Vagina (tissue), 2 donors: Measurements from ENCODE around the gene CYB5R4. TPM values are rescaled to one million over a fixed set of nuclear protein-coding genes. Genes with fewer than 3 reads are reported as not detected.

Experiments used
- DNase-seq, 2 donors: peaks; one replicate each; pipeline ENCODE4 v3.0.0-alpha.2; 2017; ENCODE audit errors: extremely low spot score in 2 of 2
- H3K27ac ChIP-seq: fragments of 200-600 bp; sonication (generic); one replicate; pipeline ENCODE4 v1.5.1; 2019
- H3K27me3 ChIP-seq: fragments of 200-600 bp; sonication (generic); one replicate; pipeline ENCODE4 v1.5.1; 2019
- H3K36me3 ChIP-seq, 2 donors: fragments of 200-600 bp; sonication (generic); one replicate each; pipeline ENCODE4 v1.5.1; 2017 to 2019
- H3K4me1 ChIP-seq: fragments of 200-600 bp; sonication (generic); one replicate; pipeline ENCODE4 v1.5.1; 2019
- H3K4me3 ChIP-seq, 2 donors: fragments of 200-600 bp; sonication (generic); 1 replicate in 1 of 2; 2 replicates in 1 of 2; pipeline ENCODE4 v1.5.1; 2016 to 2019
- H3K9me3 ChIP-seq: fragments of 200-600 bp; sonication (generic); one replicate; pipeline ENCODE4 v1.5.1; 2019
- POLR2A ChIP-seq, 2 donors: fragments of 450-650 bp; IDR thresholded peaks; one replicate each; pipeline ENCODE4 v1.6.1; 2017; ENCODE audit warnings: antibody characterized with exemption in 2 of 2, mild to moderate bottlenecking in 2 of 2, moderate library complexity in 2 of 2
- POLR2AphosphoS5 ChIP-seq, 2 donors: sonication (generic); formaldehyde crosslinking; IDR thresholded peaks; one replicate each; pipeline ENCODE4 v1.9.0; 2017; ENCODE audit warnings: antibody characterized with exemption in 2 of 2, mild to moderate bottlenecking in 2 of 2, low read depth in 1 of 2; ENCODE audit not compliant: insufficient read depth in 1 of 2
- intact Hi-C: fragments of 100-400 bp; cut with DNase I; formaldehyde crosslinking; loops from one replicate; pipeline ENCODE4 v1.15.1; 2023
- total RNA-seq: library from RNA; depleted of rRNA; stranded (reverse); fragments of >200 nt; gene quantifications from one replicate; pipeline ENCODE4 v1.2.3, GENCODE V29; 2016
- TF ChIP-seq, protein P1 (sequence below), 3 experiments: fragments of 450-650 bp in 2 of 3; fragments of 200-600 bp in 1 of 3; sonication (generic) in 1 of 3; IDR thresholded peaks; one replicate each; pipeline ENCODE4 v1.5.1; 2017 to 2019; ENCODE audit warnings: antibody characterized with exemption in 3 of 3, mild to moderate bottlenecking in 2 of 3, moderate library complexity in 2 of 3

Gene CYB5R4
- total RNA-seq, 1 donor from 2014 or later, result 4.9 TPM

DNA sequence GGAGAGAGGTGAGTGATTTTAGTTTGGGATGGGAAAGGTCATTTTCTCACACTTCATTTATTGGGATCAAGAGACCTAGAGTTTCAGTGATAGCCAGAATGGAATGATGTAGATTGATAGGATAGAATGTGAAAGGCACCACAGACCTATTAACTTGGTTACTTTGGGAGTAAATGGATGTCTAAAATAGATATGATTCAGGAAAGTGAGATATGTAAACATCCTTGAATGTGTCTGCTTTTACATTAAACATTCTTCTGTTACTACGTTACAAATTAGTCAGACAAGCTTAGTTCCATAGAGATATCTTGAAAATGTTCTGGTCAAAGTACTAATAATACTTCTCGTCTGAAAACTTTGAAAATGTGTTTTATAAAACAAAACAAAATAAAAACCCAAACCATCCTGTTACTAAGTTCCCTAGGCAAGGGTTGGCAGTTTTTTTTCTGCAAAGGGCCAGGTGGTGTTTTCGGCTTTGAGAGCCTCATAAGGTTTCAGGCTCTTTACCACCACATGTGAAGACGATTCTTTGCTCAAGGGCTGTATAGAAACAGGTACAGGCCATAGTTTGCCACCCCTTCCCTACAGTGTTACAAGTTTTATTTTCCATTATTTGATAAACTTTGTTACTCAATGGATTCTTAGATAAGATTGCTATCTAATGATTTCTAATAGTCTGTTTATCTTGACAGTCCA is 3.4 kb downstream of the CYB5R4 start:
- DNase-seq, result no peak
- Histone ChIP-seq H3K27me3 (no peaks in the 10 kb centered on the region), H3K27ac (no peak overlapping the region), H3K4me1 (peaks cover 24% of the 10 kb centered on the region), H3K9me3 (no peaks in the 10 kb centered on the region), H3K36me3 (peaks cover 0 to 29% of the 10 kb centered on the region in 2 donors), H3K4me3 (no peak overlapping the region)
- TF ChIP-seq, protein P1, sequence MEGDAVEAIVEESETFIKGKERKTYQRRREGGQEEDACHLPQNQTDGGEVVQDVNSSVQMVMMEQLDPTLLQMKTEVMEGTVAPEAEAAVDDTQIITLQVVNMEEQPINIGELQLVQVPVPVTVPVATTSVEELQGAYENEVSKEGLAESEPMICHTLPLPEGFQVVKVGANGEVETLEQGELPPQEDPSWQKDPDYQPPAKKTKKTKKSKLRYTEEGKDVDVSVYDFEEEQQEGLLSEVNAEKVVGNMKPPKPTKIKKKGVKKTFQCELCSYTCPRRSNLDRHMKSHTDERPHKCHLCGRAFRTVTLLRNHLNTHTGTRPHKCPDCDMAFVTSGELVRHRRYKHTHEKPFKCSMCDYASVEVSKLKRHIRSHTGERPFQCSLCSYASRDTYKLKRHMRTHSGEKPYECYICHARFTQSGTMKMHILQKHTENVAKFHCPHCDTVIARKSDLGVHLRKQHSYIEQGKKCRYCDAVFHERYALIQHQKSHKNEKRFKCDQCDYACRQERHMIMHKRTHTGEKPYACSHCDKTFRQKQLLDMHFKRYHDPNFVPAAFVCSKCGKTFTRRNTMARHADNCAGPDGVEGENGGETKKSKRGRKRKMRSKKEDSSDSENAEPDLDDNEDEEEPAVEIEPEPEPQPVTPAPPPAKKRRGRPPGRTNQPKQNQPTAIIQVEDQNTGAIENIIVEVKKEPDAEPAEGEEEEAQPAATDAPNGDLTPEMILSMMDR (IDR thresholded peaks at IDR 0.05), result no peak
- TF ChIP-seq POLR2A (IDR thresholded peaks at IDR 0.05) (no peak), POLR2AphosphoS5 (IDR thresholded peaks at IDR 0.05; ENCODE audit: insufficient read depth in 1 of 2, low read depth in 1 of 2) (no peak)
- intact Hi-C loops, result no loop called here

DNA sequence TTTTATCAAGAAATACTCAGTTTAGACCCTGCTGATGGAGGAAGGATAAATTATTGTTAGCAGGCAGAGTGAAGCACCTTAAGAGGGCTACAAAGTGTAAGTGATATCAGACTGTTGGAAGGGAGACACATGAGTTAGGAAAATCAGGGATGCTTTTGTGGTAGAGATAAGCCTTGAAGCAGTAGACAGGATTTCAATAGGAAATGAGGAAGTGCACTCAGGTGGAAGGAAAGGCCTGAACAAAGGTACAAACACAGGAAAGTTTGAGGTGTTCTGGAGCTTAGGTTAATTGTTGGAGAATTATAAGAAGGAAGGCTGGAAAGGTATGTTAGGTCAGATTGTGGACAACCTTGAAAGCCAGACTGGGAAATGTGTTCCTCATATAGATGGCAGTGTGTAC is 7.6 kb downstream of the CYB5R4 start:
- intact Hi-C loops, result no loop called here
- Histone ChIP-seq H3K4me1 (no peaks in the 10 kb centered on the region), H3K9me3 (no peaks in the 10 kb centered on the region), H3K36me3 (peaks cover 0 to 29% of the 10 kb centered on the region in 2 donors), H3K27ac (no peak overlapping the region), H3K4me3 (no peak overlapping the region), H3K27me3 (no peaks in the 10 kb centered on the region)
- TF ChIP-seq POLR2A (IDR thresholded peaks at IDR 0.05) (no peak), POLR2AphosphoS5 (IDR thresholded peaks at IDR 0.05; ENCODE audit: insufficient read depth in 1 of 2, low read depth in 1 of 2) (no peak)
- TF ChIP-seq, protein P1 (IDR thresholded peaks at IDR 0.05), result no peak
- DNase-seq, result no peak

DNA sequence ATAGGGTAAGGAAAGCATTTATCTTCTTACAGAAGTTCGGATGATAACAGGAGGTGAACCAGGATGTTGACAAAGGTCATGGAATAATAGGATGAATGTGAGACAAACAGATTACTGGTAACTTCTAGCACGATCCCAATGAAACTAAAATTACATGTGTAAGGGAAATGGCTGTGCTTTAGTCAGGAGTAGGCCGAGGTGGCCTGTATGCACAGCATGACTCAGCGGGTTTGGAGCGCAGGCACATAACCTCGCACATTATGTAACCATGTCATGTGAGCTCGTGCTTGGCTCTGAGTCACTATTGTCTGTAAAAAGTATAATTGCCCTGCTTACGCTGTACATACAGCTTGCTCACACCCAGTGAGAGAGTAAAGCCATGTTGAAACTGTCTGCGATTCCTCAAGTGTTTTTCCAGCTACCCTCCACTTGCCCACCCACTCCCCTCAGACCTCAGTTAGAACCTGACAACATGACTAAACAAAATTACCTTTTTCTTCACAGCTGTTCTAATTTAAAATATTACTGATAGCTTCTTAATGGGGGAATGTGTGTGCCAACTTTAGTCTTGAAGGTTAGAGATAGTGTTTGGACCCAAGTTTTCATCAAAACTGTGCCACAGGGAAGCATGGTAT is 8.2 kb downstream of the CYB5R4 start:
- Histone ChIP-seq H3K4me1 (no peaks in the 10 kb centered on the region), H3K9me3 (no peaks in the 10 kb centered on the region), H3K36me3 (peaks cover 0 to 29% of the 10 kb centered on the region in 2 donors), H3K27ac (no peak overlapping the region), H3K27me3 (no peaks in the 10 kb centered on the region), H3K4me3 (no peak overlapping the region)
- no peak for DNase-seq
- intact Hi-C loops, result no loop called here
- no peak for TF ChIP-seq POLR2A (IDR thresholded peaks at IDR 0.05)
- TF ChIP-seq, protein P1 (IDR thresholded peaks at IDR 0.05), result no peak
- TF ChIP-seq POLR2AphosphoS5 (IDR thresholded peaks at IDR 0.05; ENCODE audit: insufficient read depth in 1 of 2, low read depth in 1 of 2), result no peak

DNA sequence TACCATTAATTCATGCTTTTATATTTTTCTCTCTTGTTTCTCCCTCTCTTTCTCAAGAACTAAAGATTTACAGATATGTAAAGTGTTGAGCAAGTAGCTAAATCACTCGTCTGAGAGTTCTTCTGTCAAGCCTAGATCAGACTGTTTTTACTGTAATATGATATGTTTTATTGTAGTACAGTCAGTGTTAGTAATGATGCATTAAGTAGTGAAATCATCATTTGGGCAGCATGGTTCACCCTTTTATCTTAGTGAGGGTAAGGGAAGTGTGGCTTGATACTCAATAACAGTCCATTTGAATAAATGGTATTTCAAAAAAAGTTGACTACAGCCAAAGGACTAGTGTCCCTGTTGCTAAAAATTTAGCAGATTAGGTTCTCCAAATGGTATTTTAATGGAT is 9.2 kb downstream of the CYB5R4 start:
- intact Hi-C loops, result no loop called here
- H3K4me1 ChIP-seq, result no peaks in the 10 kb centered on the region
- DNase-seq, result no peak
- no peaks in the 10 kb centered on the region for H3K9me3 ChIP-seq
- no peak overlapping the region for H3K4me3 ChIP-seq
- no peaks in the 10 kb centered on the region for H3K27me3 ChIP-seq
- no peak overlapping the region for H3K27ac ChIP-seq
- peaks cover 0 to 29% of the 10 kb centered on the region in 2 donors for H3K36me3 ChIP-seq
- TF ChIP-seq POLR2AphosphoS5 (IDR thresholded peaks at IDR 0.05; ENCODE audit: insufficient read depth in 1 of 2, low read depth in 1 of 2) (no peak), POLR2A (IDR thresholded peaks at IDR 0.05) (no peak)
- TF ChIP-seq, protein P1 (IDR thresholded peaks at IDR 0.05), result no peak

DNA sequence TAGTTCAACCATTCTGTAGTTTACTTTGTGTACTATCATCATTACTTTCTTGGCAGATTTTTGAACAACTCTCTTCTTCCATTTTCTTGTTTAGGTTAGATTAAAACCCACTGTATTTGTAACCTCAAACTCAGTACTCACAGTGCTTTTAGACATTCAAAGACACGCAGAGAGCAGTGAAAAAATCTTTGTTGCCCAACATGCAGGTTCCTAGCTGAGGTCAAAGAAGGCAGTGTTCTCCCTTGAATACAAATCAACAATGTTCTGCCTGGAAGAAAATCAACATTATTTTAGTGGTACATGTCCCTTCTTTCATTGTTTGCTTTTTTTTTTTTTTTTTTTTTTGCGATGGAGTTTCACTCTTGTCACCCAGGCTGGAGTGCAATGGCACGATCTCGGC is 11.2 kb downstream of the CYB5R4 start:
- Histone ChIP-seq H3K9me3 (no peaks in the 10 kb centered on the region), H3K4me1 (no peaks in the 10 kb centered on the region), H3K27ac (no peak overlapping the region), H3K36me3 (peaks cover 0 to 16% of the 10 kb centered on the region in 2 donors), H3K4me3 (no peak overlapping the region), H3K27me3 (no peaks in the 10 kb centered on the region)
- no peak for DNase-seq
- TF ChIP-seq POLR2AphosphoS5 (IDR thresholded peaks at IDR 0.05; ENCODE audit: insufficient read depth in 1 of 2, low read depth in 1 of 2) (no peak), POLR2A (IDR thresholded peaks at IDR 0.05) (no peak)
- TF ChIP-seq, protein P1 (IDR thresholded peaks at IDR 0.05), result no peak
- intact Hi-C loops, result no loop called here
